HepG2 (cell line): ENCODE data around the gene JPH2. TPM values are rescaled to one million over a fixed set of nuclear protein-coding genes. Genes with fewer than 3 reads are reported as not detected.

Experiments used
- AGO1 ChIP-seq: fragments of 200-400 bp; formaldehyde crosslinking; IDR thresholded peaks from 2 replicates; pipeline ENCODE4 v1.6.1; 2017; ENCODE audit warnings: mild to moderate bottlenecking, low read depth, low read length, moderate library complexity; ENCODE audit not compliant: poor library complexity, severe bottlenecking
- BCLAF1 ChIP-seq: fragments of 450-650 bp; IDR thresholded peaks from 2 replicates; pipeline ENCODE4 v1.6.1; 2017; ENCODE audit warnings: mild to moderate bottlenecking
- CREB1 ChIP-seq, 2 experiments: fragments of 450-650 bp in 1 of 2; IDR thresholded peaks; 2 replicates each; pipeline ENCODE4 v1.6.1; 2016 to 2017; ENCODE audit warnings: control low read depth in 1 of 2, mild to moderate bottlenecking in 1 of 2, missing compliant biosample characterization in 1 of 2, missing genetic modification characterization in 1 of 2
- CREB3 ChIP-seq: sonication (generic); formaldehyde crosslinking; IDR thresholded peaks from 2 replicates; pipeline ENCODE4 v1.5.0; 2020; ENCODE audit warnings: missing genetic modification reagents
- DMAP1 ChIP-seq: IDR thresholded peaks from 2 replicates; pipeline ENCODE4 v1.6.1; 2016
- E2F2 ChIP-seq: sonication (generic); formaldehyde crosslinking; IDR thresholded peaks from 2 replicates; pipeline ENCODE4 v1.4.0; 2020; ENCODE audit warnings: missing genetic modification reagents, borderline replicate concordance
- HHEX ChIP-seq: IDR thresholded peaks from 2 replicates; pipeline ENCODE4 v1.6.1; 2016; ENCODE audit warnings: control low read depth
- HNRNPUL1 ChIP-seq: fragments of 200-400 bp; formaldehyde crosslinking; IDR thresholded peaks from 2 replicates; pipeline ENCODE4 v1.6.1; 2017; ENCODE audit warnings: low read depth, mild to moderate bottlenecking, low read length, moderate library complexity
- JUN ChIP-seq: sonication (generic); formaldehyde crosslinking; IDR thresholded peaks from 2 replicates; pipeline ENCODE4 v1.4.0; 2020; ENCODE audit warnings: mild to moderate bottlenecking, missing genetic modification reagents
- MAFK ChIP-seq, 2 experiments: IDR thresholded peaks in 1 of 2; conservative IDR thresholded peaks in 1 of 2; 2 replicates each; pipeline ENCODE4 v1.6.1; 2011; ENCODE audit warnings: improper control_type of control experiment in 2 of 2, low read length in 2 of 2
- MIER3 ChIP-seq: IDR thresholded peaks from 2 replicates; pipeline ENCODE4 v1.6.1; 2016; ENCODE audit warnings: missing compliant biosample characterization, borderline replicate concordance
- NRL ChIP-seq: sonication (generic); formaldehyde crosslinking; IDR thresholded peaks from 2 replicates; pipeline ENCODE4 v1.5.0; 2020; ENCODE audit warnings: missing genetic modification reagents, mild to moderate bottlenecking, moderate library complexity, borderline replicate concordance
- SIN3A ChIP-seq: IDR thresholded peaks from 2 replicates; pipeline ENCODE4 v1.6.1; 2011; ENCODE audit warnings: low read depth, mild to moderate bottlenecking, control low read depth, low read length, borderline replicate concordance
- TEAD3 ChIP-seq: optimal IDR thresholded peaks from 2 replicates; pipeline ENCODE3; 2016; ENCODE audit warnings: borderline replicate concordance
- THYN1 ChIP-seq: sonication (generic); formaldehyde crosslinking; IDR thresholded peaks from 2 replicates; pipeline ENCODE4 v1.8.1; 2023; ENCODE audit warnings: low read depth, mild to moderate bottlenecking, moderate library complexity, missing genetic modification reagents, borderline replicate concordance
- UBTF ChIP-seq: sonication (generic); formaldehyde crosslinking; IDR thresholded peaks from 2 replicates; pipeline ENCODE4 v1.4.0; 2020; ENCODE audit warnings: mild to moderate bottlenecking, missing genetic modification reagents
- XBP1 ChIP-seq: sonication (generic); formaldehyde crosslinking; IDR thresholded peaks from 2 replicates; pipeline ENCODE4 v1.5.0; 2020; ENCODE audit warnings: missing genetic modification reagents
- ZNF124 ChIP-seq: sonication (generic); formaldehyde crosslinking; IDR thresholded peaks from 2 replicates; pipeline ENCODE4 v1.4.0; 2020; ENCODE audit warnings: missing genetic modification reagents
- ZNF552 ChIP-seq: sonication (generic); formaldehyde crosslinking; IDR thresholded peaks from 2 replicates; pipeline ENCODE4 v1.9.0; 2022; ENCODE audit warnings: missing genetic modification reagents, mild to moderate bottlenecking, borderline replicate concordance
- ZNF564 ChIP-seq: sonication (generic); formaldehyde crosslinking; IDR thresholded peaks from 2 replicates; pipeline ENCODE4 v1.8.1; 2023; ENCODE audit warnings: mild to moderate bottlenecking, missing genetic modification reagents
- ZNF766 ChIP-seq: sonication (generic); formaldehyde crosslinking; IDR thresholded peaks from 2 replicates; pipeline ENCODE4 v1.5.0; 2020; ENCODE audit warnings: missing genetic modification reagents, borderline replicate concordance
- ZNF841 ChIP-seq: sonication (generic); formaldehyde crosslinking; IDR thresholded peaks from 2 replicates; pipeline ENCODE4 v1.8.1; 2023; ENCODE audit warnings: missing genetic modification reagents, borderline replicate concordance
- polyA plus RNA-seq, 8 experiments: library from polyadenylated mRNA; depleted of rRNA in 3 of 8; stranded (reverse) in 7 of 8; unstranded in 1 of 8; fragments of >200 nt; fragmentation: Illumina TruSeq in 4 of 8; extraction: Trizol in 4 of 8; gene quantifications; 2 replicates each; pipeline versions ENCODE4 v1.2.1 to v1.2.3, GENCODE V29; 2011 to 2016; ENCODE audit warnings: low read depth in 4 of 8, missing spikeins in 1 of 8, mixed read lengths in 1 of 8; ENCODE audit not compliant: insufficient read depth in 1 of 8
- total RNA-seq, 5 experiments: library from RNA; depleted of rRNA; stranded (reverse); fragments of >200 nt; fragmentation: Illumina TruSeq; extraction: Trizol; gene quantifications; 2 replicates each; pipeline ENCODE4 v1.2.3, GENCODE V29; 2016; ENCODE audit warnings: low read depth in 1 of 5

JPH2 gene
- total and polyA plus RNA-seq, 2 of the 13 experiments (the other 11 are each of a cell fraction or from before 2014, with no cell fraction given) = 0.42 TPM; not detected in 1

- no peak for TF ChIP-seq CREB3 (CRISPR knock-in tag)
- peak; percentile 90; the same call in 1 of the 2 replicates for TF ChIP-seq THYN1
- TF ChIP-seq BCLAF1 = no peak
- no peak for TF ChIP-seq JUN (CRISPR knock-in tag)
- peak; percentile 93 for TF ChIP-seq ZNF564 (CRISPR knock-in tag)
- peak; percentile 68 for TF ChIP-seq ZNF124 (CRISPR knock-in tag)
- no peak; the same call in 1 of the 2 replicates for TF ChIP-seq MIER3 (CRISPR knock-in tag)
- TF ChIP-seq NRL (CRISPR knock-in tag) = peak; percentile 6
- TF ChIP-seq ZNF552 (CRISPR knock-in tag) = peak; percentile 78
- peak; percentile 91; the same call in 1 of the 2 replicates for TF ChIP-seq E2F2 (CRISPR knock-in tag)
- TF ChIP-seq HHEX (CRISPR knock-in tag) = 0 out of 2 replicates have a peak, but pooled peaks have one; percentile 9
- TF ChIP-seq AGO1 = peak; percentile 82
- peak; percentile 44 for TF ChIP-seq TEAD3 (CRISPR knock-in tag)
- no peak; the same call in 1 of the 2 replicates for TF ChIP-seq ZNF766 (CRISPR knock-in tag)
- peak; percentile 98 for TF ChIP-seq UBTF
- peak; percentile 97 for TF ChIP-seq SIN3A
- 0 out of 2 replicates have a peak, but pooled peaks have one; percentile 62 for TF ChIP-seq ZNF841 (CRISPR knock-in tag)
- peak in 1 of 2 experiments; percentile 28; a peak in 1 of 4 replicates for TF ChIP-seq MAFK (conservative IDR thresholded peaks at IDR 0.05 in 1 of 2, IDR thresholded peaks at IDR 0.05 in 1 of 2; ENCODE audit: low read length in 2 of 2)
- no peak for TF ChIP-seq HNRNPUL1
- peak; percentile 90 for TF ChIP-seq DMAP1 (CRISPR knock-in tag)
- TF ChIP-seq XBP1 = no peak
- peak; percentile 96 for TF ChIP-seq CREB1 (IDR thresholded peaks at IDR 0.05)
- TF ChIP-seq CREB1 (CRISPR knock-in tag; IDR thresholded peaks at IDR 0.05) = peak; percentile 97
Measured at GRCh38 chr20:44210406-44211176, 23.6 kb upstream of the JPH2 start, which contains the start of gene OSER1 (continued).
